ENCODE measurements around the gene EFR3B.
"Not testable (repeated sequence)": the region's sequence is repeated elsewhere in the genome, so short reads cannot be mapped to it uniquely, and the experiment has no call there.

The EFR3B gene, protein sequence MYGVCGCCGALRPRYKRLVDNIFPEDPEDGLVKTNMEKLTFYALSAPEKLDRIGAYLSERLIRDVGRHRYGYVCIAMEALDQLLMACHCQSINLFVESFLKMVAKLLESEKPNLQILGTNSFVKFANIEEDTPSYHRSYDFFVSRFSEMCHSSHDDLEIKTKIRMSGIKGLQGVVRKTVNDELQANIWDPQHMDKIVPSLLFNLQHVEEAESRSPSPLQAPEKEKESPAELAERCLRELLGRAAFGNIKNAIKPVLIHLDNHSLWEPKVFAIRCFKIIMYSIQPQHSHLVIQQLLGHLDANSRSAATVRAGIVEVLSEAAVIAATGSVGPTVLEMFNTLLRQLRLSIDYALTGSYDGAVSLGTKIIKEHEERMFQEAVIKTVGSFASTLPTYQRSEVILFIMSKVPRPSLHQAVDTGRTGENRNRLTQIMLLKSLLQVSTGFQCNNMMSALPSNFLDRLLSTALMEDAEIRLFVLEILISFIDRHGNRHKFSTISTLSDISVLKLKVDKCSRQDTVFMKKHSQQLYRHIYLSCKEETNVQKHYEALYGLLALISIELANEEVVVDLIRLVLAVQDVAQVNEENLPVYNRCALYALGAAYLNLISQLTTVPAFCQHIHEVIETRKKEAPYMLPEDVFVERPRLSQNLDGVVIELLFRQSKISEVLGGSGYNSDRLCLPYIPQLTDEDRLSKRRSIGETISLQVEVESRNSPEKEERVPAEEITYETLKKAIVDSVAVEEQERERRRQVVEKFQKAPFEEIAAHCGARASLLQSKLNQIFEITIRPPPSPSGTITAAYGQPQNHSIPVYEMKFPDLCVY

DNA sequence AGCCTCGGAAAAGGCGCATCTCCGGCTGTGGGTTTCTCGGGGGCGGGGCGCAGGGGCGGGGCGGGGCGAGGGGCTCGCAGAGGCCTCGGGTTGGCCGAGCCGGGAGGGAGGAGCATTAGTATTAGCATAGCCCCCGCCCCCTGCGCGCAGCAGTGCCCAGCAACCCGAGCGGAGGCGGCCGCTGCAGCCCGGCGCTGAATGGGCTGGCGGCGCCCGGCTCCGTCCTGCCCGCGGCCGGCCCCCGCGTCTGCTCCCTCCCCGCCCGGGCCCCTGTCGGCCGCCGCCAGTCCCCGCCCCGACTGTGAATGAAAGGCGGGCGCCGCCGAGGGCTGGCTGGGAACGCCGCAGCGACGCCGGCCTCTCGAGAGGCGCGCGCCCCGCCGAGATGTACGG is at the start of gene EFR3B:
EFR3B (plus strand) TSS at position 149 of the 393 bp plus-strand sequence; CDS start at position 386, 237 bp downstream.
- peak; percentile 67 for DNase-seq (ENCODE audit: low read depth, low spot score)

DNA sequence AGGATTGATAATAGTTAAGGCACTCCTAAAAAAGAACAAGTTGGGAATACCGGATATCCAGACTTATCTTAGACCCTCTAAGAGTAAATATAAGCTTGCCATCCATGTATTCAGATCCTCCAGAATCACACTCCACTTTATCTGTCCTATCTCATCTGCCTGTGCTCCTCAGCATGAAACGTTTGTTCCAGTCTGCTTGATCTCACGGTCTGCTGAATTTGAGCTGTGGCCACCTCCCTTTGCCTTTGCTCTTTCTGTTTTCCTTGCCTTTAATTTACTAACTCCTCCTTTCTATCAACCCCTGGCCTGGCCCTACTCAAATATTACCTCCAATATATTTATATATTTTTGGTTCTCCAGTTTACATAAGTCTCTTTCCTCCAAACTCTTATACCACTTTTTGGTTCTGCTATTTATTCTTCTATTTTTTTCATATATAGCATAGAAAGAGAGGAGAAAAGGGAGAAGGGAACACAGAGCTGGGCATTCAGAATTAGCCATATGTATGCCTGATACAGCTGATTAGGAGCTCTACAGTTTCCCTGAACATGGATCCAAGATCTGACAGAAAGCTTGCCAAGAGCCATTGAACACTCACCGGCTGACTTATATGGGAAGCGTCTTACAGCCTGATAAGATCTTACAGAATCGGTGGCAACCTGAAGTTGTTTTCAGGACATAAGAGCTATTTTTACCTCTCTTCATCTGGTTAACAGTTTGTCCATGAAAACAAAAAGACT is 48.3 kb upstream of the EFR3B start:
- DNase-seq (ENCODE audit: low read depth, low spot score) = no peak

DNA sequence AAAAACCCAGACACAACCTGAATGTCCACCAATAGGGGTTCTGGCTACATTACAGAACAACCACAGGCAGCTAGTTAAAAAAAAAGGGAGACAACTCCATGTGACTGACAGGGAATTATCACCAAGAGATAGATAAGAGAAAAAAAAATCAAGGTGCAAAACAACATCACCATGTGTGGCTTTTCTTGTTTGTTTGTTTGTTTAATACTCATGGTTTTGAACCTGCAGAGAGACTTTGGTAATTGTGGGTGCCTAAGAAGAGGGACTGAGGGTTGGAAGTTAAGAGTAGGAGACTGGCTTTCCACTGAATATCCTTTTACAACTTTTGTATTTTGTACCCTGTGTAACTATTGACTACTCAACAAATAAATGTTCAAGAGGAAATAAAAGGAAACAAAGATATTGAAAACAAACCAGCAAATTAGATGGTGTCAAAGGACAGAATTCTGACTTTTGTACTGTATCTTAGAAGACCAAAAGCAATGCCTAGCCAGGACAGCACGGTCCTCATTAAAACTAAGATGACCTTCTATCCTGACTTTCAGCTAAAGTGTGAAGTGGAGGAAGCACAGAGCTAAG is 47.6 kb upstream of the EFR3B start:
- no peak for DNase-seq (ENCODE audit: low read depth, low spot score)

DNA sequence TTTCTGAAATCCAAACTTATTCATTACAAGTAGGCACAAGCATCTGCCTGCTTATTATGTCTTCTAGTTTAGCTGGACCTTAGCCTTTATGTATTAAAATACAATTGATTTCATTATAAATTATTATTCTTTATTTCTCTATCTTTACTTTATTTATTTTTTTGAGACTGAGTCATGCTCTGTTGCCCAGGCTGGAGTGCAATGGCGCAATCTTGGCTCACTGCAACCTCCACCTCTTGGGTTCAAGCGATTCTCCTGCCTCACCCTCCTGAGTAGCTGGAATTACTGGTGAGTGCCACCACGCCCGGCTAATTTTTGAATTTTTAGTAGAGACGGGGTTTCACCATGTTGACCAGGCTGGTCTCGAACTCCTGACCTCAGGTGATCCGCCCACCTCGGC is 42.8 kb upstream of the EFR3B start:
- DNase-seq (ENCODE audit: low read depth, low spot score) = not testable (repeated sequence)

DNA sequence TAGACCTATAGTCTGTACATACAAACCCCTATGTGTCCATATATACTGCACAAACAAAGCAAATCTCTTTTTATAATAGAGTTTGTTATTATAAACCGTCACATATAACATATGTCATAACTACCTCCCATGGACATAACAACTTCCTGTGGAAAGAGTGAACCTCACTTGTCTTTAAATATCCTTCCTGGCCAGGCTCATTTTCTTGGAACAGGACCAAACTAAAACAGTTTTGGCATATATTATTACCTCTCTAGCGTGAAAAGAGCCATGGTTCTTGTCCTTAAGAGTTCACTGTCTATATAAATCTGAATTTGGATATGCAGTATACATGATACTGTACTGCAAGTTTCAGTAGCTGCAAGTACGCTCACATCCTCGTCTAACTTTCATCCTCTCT is 41.8 kb upstream of the EFR3B start:
- no peak for DNase-seq (ENCODE audit: low read depth, low spot score)

DNA sequence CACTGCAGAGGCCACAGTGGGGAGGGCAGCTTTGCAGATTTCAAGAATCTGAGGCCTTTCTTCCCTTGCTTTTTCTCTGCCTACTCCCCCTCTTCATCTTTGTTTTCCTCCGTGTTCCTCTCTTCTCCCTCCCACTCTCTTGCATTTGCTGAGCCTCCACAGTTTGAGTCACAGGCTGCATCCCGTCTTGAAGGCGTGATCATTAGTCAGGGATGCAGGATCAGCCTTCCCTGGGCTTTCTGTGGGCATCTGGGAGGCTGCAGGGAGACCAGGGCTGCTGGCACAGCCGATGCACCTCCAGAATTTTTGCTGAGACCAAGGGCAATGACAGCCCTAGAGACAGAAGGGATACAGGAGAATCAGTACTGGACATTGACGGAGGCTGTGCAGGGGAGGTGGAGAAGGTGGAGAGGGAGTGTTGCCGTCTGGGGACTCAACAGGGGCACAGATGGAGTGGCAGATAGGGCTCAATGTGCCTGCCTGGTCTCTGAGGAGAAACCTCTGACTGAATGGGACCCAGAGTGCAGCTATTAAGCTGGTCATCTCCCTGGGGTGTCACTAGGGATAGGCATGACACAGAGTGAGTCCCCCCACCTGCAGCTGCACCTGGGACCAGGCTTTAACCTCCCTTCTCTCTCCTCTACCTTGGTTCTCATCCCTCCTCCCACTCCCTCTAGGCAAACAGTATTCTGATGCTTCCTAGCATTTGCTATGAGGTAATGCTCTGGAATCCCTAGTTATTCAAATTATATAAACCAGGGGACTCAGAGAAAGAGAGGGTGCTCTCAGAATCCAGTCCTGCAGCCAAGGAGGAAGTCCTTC is 41.2 kb upstream of the EFR3B start:
- no peak for DNase-seq (ENCODE audit: low read depth, low spot score)

DNA sequence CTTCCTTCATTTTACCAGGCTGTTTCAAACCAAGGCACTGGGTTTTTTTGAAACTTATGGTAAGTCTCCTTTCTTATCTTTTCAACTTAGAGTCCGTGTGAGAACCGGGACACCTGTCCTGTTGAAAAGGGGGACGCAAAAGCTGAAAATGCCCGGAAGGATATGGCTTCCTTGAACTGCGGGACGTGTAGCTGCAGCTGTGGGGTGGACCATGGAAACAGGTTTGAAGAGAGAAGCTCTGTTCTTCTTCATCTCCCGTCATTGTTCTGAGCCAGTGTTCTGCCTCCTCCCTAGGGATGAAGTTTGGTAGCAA is 40.6 kb upstream of the EFR3B start:
- DNase-seq (ENCODE audit: low read depth, low spot score) = no peak

DNA sequence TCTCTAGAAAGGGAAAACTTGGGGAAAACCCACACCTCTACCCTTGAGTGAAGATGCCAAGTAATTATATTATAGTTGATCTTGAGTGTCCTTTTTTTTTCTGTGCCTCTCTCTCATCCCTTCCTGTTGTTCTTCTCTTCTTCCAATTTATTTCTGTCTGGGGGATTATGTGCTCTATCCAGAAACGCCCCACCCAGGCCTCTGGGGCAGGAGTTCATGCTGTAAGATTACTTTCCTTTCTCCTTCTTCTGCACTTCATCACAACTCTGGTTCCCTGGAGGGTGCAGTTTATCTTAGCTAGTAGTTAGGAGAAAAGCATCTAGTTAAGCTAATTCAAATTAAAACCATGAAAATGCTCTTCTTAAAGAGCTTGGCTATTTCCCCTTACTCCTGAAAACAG is 39.8 kb upstream of the EFR3B start:
- no peak for DNase-seq (ENCODE audit: low read depth, low spot score)

DNA sequence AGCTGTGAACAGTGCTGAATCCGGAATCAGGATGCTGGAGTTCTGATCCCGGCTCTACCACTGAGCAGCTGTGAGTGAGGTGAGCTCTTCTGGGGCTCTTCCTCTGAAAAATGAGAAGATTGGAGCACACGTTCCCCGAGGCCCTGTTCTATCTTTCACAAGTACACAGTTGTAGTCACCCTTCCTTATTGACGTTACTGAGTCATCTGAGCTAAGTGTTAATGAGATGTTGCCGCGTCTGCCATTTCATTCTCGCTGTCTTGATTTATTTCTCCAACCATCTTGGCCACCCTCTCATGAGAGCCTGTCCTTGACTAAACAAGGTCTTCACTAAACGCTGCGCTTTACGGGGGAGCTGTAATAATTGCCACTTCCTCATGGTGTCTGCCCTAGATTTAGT is 31.9 kb upstream of the EFR3B start:
- DNase-seq (ENCODE audit: low read depth, low spot score) = no peak

DNA sequence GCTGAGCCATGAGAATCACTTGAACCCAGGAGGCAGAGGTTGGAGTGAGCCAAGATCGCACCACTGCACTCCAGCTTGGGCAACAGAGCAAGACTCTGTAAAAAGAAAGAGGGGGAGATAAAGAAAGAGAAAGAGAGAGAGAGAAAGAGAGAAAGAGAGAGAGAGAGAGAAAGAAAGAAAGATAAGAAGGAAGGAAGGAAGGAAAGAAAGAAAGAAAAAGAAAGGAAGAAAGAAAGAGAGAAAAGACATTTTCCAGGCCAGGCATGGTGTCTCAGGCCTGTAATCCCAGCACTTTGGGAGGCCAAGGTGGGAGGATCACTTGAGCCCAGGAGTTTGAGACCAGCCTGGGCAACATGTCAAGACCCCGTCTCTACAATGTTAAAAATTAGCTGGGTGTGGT is 30.5 kb upstream of the EFR3B start:
- DNase-seq (ENCODE audit: low read depth, low spot score) = not testable (repeated sequence)

DNA sequence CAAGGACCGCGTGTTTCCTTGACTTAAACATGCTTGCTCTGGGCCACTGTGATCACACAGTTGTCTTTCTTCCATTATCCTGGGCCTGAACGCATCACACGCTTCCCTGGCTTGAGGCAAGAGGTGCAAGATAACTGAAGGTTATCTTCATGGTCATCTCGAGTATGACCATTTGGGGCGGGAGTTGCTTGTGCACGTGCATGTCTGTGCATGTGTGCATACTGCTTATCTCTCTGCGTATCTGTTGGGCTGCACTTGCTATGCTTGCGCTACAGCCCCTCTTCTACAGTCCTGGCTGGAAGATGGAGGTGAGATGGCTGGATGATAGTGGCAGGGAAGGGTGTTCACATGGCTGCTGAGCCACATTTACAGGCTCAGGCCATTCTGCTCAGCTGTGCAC is 27.2 kb upstream of the EFR3B start:
- no peak for DNase-seq (ENCODE audit: low read depth, low spot score)

DNA sequence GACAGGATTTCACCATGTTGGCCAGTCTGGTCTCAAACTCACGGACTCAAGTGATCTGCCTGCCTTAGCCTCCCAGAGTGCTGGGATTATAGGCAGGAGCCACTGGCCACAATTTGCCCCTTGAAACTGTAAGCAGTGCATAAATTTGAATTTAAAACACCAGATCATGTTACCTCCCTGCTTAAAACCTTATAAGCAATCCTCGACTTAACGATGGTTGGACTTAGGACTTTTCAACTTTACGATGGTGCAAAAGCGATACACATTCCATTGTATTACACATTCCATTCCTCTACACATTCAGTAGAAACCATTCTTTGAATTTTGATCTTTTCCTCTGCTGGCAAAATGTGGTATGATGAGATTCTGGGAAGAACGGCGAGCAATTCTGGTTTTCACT is 23.2 kb upstream of the EFR3B start:
- no peak for DNase-seq (ENCODE audit: low read depth, low spot score)

DNA sequence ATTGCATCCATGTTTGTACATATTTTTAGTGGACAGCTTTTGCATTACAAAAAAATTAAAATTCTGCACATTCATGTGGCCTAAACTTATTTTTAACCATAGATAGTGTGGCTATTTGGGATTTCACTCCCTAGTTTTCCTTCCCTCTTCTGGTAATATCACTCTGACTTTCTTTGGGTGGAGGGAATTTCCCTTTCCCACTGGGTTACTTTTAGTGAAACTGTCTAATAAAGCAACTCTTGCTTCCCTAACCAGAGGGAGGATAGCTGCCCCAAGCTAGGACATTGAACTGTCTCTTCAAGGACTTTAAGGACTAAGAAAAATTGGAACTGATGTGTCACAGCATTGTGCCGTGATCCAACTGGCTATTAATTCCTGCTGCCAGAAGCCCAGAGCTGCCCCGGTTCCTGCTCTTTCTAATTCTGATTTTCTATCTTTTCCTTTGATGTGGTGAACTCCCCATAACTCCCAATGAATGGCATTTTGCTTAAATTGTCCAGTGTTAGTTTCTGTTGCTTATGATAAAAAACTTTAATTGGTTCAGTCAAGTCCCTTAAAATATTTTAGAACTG is 20.0 kb upstream of the EFR3B start:
- no peak for DNase-seq (ENCODE audit: low read depth, low spot score)

DNA sequence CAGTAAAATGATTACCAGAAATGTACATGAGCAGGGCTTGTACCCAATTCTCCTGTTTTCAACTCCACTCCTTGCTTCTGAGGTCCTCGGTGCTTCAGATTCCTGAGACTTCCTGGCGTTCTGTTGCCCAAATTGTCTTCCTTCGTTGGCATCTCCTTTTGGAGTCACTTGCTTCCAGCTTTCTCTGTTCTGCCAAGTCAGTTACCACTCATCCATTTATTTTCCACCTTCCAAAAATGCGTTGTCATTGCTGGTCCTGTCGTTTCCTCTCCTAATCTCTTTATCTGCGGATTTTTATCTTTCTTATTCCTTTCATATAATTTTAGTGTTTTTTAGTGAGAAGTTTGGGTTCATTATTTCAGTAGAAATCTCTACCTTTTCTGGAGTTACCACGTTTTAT is 18.5 kb upstream of the EFR3B start:
- no peak for DNase-seq (ENCODE audit: low read depth, low spot score)

DNA sequence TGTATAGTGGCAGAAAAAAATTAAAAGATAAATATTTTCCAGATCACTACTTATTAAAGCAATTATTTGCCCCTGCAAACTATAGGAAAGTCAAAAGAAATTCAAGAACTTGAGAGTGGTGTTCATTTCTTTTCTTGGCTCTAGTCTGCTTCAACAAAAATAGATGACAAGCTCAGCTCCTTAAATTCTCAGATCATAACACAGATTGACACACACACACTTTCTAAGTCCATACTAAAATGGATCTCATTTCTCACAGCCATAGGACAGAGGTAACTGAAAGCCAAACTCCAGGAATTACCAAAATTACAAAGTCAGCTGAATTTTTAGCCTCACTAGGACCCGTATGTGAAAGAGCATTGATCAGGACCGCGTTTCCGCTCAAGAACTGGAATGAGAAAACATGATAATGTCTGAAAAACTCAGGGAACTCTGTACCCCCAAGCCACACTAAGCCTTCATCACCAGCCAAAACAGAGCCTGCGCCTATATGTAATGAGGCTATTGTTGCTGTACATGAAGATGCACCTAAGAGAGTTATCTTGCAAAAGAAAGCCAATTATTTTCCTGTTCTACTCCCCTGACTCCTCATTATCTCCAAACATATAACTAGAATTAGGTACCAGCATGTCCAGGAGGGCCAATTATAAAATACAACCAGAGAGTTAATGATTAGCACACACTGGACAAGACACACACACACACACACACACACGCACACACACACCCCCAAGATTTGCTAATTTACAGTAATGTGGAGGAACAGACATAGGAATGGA is 16.5 kb upstream of the EFR3B start:
- DNase-seq (ENCODE audit: low read depth, low spot score) = no peak

DNA sequence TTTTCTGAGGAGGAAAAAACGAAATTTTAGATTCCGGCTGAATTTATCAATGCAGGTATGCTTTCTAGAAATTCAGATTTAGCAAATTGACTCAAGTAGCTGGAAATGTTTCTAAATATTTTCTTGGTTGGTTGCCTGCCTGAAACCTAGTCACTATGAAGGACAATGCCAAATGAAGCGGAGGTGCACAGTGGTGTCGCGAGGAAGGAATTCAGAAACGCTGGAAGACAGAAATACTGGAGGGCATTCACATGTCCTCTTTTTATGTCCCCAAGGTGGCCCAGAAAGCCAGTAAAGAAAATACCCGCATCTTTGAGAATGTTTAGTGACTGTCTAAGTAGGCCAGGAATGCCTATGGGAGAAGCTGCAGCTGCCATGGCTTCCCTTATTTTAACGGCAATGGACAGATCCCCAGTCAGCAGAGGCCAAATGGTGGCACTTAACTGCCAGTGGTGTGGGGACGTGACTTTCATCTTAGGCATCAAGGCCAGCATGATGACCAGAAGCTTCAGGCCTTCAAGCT is 15.8 kb upstream of the EFR3B start:
- DNase-seq (ENCODE audit: low read depth, low spot score) = no peak

DNA sequence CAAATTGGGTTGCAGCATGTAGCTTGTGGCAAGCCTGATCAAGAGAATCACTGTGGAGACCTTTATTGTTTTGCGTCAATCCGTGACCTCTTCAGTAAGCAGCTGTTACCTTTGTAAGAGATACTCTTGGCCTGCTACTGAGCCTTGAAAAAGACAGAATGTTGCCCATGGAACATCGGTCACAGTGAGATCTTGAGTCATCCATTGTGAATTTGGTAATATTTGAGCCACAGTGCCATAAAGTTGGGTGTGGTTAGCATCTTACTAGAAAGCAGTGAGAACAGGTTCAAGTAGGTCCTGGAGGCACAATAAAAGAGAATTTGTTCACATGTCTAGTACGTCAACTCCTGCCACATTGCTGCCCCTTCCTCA is 12.7 kb upstream of the EFR3B start:
- no peak for DNase-seq (ENCODE audit: low read depth, low spot score)

DNA sequence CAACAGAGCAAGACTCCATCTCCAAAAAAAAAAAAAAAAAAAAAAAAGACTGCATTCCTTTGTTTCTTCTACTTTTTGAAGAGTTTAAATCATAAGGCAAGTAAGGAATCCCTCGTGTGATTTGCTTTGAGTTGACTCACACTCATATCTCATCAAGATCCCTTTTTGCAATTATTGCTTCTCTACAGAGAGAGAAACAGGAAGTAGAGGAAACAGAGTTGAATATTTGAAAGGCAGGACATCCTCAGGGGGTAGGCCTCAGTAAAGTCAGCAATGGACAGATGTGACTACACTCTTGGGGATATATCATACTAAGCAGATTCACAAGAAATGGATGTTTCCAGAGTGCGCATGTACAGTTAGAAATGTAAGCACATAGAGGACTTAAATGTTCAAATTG is 11.2 kb upstream of the EFR3B start:
- no peak for DNase-seq (ENCODE audit: low read depth, low spot score)

DNA sequence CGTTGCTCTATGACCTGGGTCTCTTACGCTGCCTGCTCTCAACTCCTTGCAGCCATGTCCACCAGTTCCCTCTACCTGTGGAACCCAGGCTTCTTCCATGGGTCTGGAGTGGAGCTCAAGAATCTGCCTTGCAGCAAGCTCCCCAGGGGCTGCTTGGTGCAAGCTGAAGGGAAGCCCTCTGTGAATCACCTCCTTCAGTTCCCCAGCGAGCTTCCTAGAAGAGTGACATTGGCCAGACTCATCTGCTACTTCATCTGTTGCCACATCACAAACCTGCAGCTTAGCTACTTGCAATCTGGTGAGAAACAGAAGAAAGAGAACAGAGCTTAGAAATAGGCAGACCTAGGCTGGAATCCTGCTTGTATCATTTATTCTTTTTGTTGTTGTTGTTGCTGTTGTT is 9.8 kb upstream of the EFR3B start:
- no peak for DNase-seq (ENCODE audit: low read depth, low spot score)

DNA sequence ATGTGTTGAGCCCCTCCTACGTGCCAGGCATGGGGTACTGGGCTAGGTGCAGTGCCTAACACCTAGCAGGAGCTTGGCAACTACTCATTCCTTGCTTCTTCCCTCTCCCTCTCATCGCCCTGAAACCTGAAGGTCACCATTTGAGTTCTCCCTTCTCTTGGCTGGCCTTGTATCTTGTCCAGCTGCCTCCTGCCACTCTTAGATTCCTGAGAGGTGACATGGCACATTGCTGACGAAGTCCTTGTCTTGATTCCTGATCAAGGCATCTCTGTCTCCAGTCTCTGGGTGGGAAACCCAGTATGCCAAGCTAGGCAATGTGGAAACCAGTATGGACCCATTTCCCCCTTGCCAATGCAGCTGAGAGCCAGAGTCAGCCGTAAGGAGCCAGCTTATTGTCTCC is 9.0 kb upstream of the EFR3B start:
- no peak for DNase-seq (ENCODE audit: low read depth, low spot score)
